NCI-H2029 (cell line): ENCODE data around the gene ZBTB40.

Experiments used
- DNase-seq: peaks from one replicate; lab custom pipeline; 2025; lab: John Stamatoyannopoulos, UW

The ZBTB40 gene

DNA sequence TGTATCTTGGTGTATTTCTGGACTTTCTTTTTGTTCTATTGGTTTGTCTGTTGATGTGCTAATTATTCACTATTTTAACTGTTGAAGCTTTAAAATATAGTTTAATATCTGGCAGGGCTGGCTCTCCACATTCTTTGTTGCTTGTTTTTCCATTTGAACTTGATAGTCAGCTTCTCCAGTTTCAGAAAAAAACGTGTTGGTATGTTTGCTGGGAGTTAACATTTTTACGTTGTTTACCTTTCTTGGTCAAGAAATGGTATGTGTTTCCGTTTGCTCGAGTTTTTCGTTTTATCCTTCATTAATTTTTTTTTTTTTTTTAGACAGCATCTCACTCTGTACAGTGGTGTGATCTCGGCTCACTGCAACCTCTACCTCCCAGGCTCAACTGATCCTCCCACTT lies 16.9 kb upstream of the ZBTB40 start:
- DNase-seq = no peak

DNA sequence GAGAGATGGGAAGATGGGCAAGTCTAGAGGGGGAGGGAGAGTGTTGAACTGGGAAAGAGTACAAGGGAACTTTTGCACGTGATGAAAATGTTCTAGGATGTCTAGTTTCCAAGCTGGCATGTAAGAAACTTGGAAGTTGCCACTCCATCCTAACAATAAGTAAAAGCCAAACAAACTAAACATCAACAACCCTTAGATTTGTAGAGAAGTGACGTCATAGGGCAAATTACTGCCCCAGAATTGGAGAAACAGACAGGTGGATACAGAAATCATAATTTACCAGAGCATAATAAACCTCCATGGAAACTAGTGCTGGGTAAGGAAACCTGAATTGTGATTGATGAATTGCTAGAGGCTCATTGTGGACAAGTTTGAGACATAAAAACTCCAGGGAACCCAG lies 14.7 kb upstream of the ZBTB40 start:
- DNase-seq = no peak

GRCh38 chr1:22437573-22437972 lies 14.1 kb upstream of the ZBTB40 start:
- no peak for DNase-seq

- no peak for DNase-seq
These were observed 11.1 kb upstream of the ZBTB40 start for GRCh38 chr1:22440582-22440981.

DNA sequence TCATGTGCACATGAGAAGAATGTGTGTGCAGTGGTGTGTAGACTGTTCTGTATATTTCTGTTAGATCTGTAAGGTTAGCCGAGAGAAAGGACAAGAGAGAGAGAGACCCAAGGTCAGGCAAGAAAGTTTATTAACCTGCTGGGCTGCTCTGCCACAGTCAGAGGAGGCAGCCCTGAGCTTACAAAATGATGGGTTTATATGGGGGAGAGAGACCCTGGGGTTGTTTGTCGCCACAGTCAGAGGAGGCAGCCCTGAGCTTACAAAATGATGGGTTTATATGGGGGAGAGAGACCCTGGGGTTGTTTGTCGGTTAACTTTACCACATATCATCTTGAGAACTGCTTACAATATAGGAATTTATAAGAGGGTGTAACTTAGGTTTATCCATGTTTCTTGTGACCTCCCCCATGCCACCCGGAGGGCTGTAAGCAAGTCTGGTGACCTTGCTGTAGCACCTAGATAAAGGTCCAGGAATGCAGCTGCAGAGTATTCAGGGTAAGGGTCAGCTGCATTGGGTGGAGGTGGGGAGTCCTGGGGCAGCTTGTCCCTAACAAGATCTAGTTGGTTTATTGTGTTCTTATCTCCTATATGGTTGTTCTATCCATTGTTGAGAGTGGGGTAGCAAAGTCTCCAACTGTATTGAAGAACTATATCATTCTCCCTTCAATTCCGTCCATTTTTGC lies 9.3 kb upstream of the ZBTB40 start:
- DNase-seq = no peak

DNA sequence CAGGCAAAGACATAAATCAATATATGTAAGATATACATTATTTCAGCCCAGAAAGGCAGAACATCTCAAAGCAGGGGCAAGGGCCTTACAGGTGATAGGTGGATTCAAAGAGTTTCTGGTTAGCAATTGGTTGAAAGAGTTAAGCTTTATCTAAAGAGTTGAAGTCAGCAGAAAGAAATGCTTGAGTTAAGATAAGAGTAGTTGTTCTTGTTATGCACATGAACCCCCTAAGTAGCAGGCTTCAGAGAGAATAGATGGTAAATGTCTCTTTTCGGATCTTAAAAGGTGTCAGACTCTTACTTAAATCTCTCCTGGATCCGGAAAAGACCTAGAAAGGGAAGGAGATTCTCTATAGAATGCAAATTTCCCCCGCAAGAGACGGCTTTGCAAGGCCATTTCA lies 8.3 kb upstream of the ZBTB40 start:
- no peak for DNase-seq

DNA sequence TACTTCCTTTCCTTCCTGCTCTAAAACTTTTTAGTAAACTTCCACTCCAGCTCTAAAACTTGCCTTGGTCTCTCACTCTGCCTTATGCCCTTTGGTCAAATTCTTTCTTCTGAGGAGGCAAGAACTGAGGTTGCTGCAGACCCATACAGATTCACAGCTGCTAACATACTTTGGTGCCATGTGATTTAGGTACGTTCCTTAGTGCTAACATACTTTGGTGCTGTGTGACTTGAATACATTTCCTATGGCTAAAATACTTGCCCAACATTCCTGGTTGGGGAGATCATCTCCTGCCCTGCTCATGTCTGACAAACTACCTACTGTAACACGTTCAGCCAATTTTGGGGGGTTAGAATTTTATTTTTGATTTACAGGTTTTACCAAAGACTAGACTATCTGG lies 6.8 kb upstream of the ZBTB40 start:
- DNase-seq = no peak

GRCh38 chr1:22447621-22448111 lies 4.0 kb upstream of the ZBTB40 start:
- DNase-seq = no peak

DNA sequence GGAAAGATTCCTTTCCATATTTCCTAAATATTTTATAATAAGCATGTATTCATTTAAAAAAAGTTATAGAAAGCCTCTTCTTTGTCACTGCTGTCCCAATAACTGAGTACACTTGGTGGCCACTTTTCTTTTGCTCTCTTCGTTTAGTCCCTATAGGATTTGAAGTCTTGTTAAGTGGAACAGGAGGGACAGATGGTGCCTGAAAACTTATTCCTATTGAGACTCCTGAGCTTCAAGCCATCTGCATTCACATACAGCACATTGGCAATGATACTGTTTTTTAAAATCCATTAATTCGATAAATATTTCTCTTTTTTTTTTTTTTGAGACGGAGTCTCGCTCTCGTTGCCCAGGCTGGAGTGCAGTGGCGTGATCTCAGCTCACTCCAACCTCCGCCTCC lies 2.0 kb upstream of the ZBTB40 start:
- DNase-seq = no peak

DNA sequence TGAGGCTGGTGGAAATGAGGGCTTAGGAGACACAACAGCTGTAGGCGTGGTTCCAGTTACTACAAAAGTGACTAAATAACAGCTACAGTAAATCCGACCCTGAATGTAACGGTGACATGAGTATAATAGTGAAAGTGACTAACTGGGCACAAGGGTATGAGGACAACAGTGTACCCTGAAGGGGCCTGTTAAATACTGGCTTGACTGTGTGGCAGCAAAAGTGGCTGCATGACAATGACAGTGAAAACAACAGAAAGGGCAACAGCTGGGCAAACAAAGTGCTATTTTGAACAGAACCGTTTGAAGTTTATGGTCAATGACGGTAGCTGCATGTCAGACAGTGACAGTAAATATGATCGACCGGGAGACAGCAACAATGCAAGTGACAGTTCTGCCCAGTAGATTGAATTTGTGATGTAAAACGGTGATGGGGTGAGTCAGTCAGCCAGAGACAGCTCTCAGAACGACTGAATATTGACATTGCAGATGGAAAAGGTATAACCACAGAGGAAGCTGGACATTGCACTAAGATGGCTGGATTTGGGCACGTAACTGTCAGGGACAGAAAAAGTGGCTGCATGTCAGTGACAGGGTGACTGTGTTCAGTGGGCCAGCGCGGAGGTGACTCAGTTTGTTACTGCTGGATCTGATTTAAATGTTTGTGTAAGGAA lies 1.2 kb upstream of the ZBTB40 start:
- peak; percentile 78 for DNase-seq

DNA sequence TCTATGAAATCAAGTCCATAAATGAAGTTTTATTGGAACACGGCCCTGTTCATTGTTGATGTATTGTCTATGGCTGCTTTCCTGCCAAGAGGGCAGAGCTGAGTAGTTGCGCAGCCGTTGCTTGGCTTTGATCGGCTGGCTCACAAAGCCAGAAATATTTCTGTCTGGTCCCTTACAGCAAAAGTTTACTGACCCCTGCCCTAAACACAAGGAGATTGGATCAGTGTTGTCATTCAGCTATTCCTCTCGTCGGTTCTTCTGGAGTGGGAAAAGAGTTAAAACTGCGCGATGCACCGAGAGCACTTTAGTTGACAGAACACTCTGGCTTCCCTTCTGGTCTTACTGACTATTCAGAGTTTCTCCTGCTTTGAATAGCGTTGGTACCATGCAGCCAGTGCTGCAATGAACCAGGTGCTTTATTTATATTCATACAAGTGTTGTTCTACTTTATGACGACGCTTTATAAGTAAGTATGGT lies 868 bp downstream of the ZBTB40 start:
- peak; percentile 19 for DNase-seq

DNA sequence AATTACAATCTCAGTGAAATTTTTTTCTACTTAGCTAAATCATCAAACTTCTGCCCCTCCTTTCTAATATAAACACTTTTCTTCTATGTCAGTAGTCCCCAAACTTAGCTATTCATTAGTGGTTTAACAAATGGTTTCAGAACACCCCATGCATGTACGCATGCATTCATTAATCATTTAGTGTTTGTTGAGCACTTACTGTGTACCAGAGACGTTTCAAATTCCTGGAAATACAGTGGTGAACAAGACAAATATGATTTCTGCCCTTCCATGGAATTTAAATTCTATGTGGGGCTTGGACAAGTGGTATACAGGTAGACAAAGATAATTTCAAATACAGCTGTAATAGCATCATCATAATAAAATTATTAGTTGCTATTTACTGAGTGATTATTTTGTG lies 1.5 kb downstream of the ZBTB40 start:
- no peak for DNase-seq

DNA sequence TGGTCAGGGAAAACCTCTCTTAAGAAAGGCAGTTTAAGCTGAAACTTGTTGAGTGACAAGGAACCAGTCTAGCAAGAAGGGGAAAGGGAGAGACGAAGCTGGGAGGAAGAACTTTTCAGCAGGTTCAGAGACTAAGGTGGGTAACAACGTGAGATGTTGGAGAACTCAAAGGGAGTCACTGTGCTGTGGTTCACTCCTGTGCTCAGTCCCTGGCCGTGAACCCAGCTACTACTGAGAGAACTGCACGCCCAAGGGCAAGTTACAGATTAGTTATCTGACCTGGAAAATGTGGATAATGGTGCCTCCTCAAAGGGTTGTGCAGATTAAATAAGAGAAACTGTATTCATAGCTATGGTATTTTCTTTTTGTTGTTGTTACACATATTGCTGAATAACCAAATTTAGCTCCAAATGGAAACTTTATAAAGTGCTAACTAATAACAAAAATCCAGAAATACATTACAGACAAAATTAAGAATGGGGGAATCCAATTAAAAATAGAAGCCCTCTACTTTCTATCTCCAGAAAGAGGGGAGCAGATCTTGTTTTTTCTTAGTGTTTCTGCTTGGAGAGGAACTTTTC lies 2.9 kb downstream of the ZBTB40 start:
- no peak for DNase-seq

DNA sequence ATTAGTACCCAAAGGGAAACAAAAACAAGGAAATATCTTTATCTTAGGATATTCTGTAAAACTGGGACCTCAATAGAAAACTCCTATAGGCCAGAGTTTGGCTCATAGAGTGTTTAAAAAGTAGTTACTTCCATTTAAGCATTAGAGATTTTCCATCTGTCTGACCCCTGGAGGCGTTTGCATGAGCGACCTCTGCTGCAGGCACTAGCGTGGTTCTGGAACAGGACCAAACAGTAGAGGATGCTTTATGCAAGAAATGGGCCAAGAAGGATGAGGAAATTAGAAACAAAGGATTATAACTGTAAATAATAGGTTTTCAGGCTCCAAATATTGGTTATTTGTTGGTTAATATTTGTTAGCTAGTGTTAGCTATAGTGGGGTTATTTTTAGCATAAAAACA lies 5.7 kb downstream of the ZBTB40 start:
- DNase-seq = no peak

DNA sequence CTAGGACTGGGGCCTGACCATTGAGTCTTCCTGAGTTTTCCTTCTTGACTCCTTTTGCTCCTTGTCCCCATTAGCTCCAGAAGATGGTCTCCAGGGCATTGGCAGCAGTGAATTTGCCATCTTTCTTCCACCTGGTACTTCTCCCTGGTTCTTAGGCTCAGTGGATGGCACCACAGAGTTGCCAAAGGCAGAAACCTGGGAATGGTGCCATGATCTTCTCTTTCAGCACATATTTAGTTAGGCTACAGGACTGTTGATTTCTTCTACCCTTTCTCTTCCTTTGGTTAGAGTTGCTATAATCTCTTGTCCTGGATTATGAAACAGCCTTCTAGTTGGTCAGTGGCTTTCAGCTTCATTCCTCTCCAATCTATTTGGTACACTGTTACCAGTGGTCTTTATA lies 6.2 kb downstream of the ZBTB40 start:
- DNase-seq = no peak

- DNase-seq = no peak
These were observed 9.4 kb downstream of the ZBTB40 start for GRCh38 chr1:22461100-22461499.

DNA sequence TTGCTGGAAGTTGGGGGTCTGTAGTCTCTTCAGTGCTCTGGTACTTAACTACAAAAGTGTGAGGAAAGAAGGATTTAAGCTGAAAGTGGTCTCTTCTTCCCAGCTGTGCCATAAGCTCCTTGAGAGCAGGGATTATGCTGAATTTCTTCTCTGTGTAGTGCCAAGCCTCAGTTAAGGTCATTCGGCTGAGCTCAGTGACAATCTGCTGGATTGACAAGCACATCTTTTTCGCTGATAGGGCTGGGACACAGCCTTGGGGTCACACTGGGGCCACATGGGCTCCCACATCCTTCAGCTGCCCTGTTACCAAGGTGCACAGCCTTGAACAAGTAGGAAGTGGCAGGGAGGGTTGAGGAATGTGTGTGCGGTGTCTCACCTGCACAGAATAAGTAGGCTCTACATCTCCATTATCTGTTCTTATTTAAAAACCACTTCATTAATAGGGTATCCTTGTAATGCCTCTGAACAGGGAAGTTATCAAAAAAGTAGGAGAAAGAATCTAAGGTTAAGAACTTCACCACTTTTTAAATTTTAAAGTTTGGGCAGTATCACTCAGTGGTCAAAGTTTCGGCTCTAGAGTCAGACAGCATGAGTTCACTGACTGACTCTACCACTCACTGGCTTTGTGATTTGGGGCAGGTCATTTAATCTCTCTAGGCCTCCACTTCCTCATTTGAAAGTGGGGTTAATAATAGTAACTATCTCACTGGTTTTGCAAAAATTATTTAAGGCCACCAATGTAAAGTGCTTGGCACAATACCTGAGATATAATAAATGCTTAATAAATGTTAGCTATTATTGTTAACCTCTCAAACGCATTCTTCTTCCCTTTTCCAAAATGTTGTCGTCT lies 10.3 kb downstream of the ZBTB40 start:
- no peak for DNase-seq

DNA sequence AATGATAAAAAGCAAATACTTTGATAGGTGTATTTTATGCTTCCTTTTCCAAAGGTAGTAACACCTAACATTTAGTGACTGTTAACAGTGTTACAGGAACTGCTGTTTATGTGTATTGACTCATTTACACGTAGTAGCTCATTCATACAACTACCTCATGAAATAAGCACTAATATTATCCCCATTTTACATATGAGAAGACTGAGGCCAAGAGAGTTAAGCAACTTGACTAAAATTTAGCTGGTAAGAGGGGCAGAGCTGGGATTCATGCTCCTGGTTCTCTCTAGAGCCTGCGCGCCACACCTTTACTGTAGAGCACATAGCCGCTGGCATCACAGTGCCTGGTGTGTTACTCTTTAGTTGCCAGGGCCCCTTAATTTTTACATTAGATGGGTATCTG lies 11.3 kb downstream of the ZBTB40 start:
- no peak for DNase-seq

GRCh38 chr1:22465015-22465565 lies 13.4 kb downstream of the ZBTB40 start:
- no peak for DNase-seq

DNA sequence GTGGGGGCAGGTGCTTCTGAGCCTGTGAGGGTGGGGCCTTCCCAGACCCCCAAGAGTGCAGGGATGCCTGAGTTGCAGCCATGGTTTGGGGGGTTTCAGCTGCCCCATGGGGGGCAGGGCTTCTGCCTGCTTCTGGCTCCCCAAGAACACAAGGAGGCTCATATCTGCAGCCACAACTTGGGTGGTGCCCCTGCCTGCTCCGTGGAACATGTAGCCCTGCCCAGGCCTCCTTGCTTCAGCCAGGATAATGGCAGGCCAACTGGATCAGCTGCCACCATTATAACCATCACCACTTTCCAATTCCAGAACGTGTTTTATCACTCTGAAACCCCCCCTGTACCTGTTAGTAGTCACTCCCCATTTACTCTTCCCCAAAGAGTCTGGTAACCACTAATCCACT lies 14.0 kb downstream of the ZBTB40 start:
- no peak for DNase-seq

GRCh38 chr1:22470227-22470626 lies 18.6 kb downstream of the ZBTB40 start:
- DNase-seq = no peak

- DNase-seq = no peak
These were observed 19.4 kb downstream of the ZBTB40 start for GRCh38 chr1:22471078-22471477.
